Measurements from ENCODE around the gene THBS2.
"Not testable (repeated sequence)": the region's sequence is repeated elsewhere in the genome, so short reads cannot be mapped to it uniquely, and the experiment has no call there.

Gene THBS2

DNA sequence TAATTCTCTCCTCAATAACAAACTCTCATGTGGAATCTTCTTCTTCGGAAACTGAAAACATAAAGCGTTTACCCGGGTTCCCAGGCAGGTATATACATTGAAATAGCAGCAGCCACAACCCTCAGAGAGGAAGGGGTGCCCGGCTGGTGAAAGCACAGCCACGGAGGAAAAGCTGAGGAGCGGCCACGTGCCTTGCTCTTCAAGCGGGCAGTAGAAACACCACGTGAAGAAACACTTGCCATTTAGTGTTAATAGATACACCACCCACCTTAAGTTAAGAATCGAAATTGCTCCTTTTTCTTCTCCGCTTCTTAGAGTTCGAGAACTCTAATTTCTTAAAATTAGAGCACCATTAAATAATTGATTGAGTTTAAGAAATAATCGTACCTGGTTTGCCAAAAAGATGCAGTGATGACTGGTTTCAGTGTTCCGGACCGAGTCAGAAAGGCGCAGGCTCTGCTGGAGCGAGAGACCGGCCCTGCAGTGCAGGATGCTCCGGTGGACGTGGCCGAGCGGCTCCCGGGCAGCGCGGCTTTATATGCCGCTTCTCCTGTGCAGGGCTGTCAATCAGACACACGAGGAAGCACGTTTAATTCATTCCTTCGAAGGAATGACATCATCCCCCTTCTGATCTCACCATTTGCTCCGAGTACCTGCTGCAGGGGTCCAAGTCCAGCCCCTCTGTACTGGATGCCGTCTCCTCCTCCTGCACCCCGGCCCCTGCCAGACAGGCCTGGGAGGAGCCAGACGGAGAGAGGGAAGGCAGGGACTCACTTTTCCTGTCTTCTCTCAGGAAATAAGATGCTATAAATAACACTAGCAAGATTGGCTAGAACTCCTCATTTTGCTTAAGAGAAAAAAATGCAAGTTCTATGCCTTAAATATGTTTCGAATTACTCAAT, at the start of gene THBS2:
Gene THBS2, minus strand, starts transcription at position 510 of the 902 bp plus-strand sequence. CDS start 3,062 bp downstream, outside the sequence.
- Histone ChIP-seq H3K27ac (ENCODE audit: low read depth, low read length) (no peak within 1 kb of the TSS), H3K36me3 (ENCODE audit: control insufficient read depth in 1 of 2, insufficient read depth in 2 of 2, low read length in 2 of 2) (no peaks in the 10 kb centered on the region), H3K27me3 (ENCODE audit: control insufficient read depth in 1 of 2, insufficient read depth in 2 of 2, low read length in 2 of 2) (peaks cover 36 to 45% of the 10 kb centered on the region in 2 donors), H3K4me1 (ENCODE audit: control insufficient read depth in 1 of 2, insufficient read depth in 2 of 2, low read length in 2 of 2) (peaks cover 0 to 18% of the 10 kb centered on the region in 2 donors), H3K4me3 (ENCODE audit: low read depth in 1 of 2, low read length in 2 of 2) (peak within 1 kb of the TSS in 1 of 2 donors; percentile 45), H3K9ac (ENCODE audit: low read depth in 1 of 2, low read length in 2 of 2) (no peak within 1 kb of the TSS), H3K9me3 (ENCODE audit: control insufficient read depth in 1 of 2, low read length in 2 of 2) (no peaks in the 10 kb centered on the region)

DNA sequence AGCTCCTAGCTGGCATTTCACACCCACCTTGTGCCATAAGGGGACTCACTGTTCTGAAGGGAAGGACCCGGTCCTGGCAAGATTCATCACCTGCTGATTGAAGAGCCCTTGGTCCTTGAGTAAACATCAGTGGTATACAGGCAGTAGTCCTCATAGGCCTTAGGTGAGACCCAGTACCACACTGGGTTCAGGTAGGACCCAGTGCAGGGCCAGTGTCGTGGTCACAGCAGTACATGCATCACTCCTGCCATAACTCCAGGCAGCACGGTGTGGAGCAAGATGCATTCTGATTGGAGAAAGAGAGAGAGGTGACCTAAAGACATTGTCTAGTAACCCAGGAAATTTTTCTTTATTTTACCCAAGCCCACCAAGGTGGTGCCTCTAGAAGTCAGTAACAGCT, 49.1 kb upstream of the THBS2 start:
- no peak overlapping the region for H3K9ac ChIP-seq (ENCODE audit: low read depth in 1 of 2, low read length in 2 of 2)

DNA sequence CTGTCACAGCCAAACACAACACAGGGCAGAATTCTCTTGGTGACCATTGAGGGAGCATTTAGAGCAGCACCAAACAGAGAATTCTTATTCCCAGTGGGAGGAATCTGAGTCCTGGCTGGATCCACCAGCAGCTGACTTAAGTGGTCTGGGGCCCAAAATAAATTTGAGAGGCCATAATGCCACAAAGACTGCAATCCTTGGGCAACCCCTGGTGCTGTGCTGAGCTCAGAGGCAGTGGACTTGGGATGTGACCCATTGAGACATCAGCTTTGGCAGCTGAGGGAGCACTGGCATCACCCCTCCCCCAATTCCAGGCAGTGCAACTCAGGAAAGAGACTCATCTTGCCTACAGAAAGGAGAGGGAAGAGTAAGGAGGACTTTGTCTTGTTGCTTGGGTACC, 48.6 kb upstream of the THBS2 start:
- no peak overlapping the region for H3K27ac ChIP-seq (ENCODE audit: low read depth, low read length)
- peaks cover 0 to 3% of the 10 kb centered on the region in 2 donors for H3K27me3 ChIP-seq (ENCODE audit: control insufficient read depth in 1 of 2, insufficient read depth in 2 of 2, low read length in 2 of 2)
- no peaks in the 10 kb centered on the region for H3K36me3 ChIP-seq (ENCODE audit: control insufficient read depth in 1 of 2, insufficient read depth in 2 of 2, low read length in 2 of 2)
- H3K9me3 ChIP-seq (ENCODE audit: control insufficient read depth in 1 of 2, low read length in 2 of 2), result no peaks in the 10 kb centered on the region
- no peaks in the 10 kb centered on the region for H3K4me1 ChIP-seq (ENCODE audit: control insufficient read depth in 1 of 2, insufficient read depth in 2 of 2, low read length in 2 of 2)
- no peak overlapping the region for H3K9ac ChIP-seq (ENCODE audit: low read depth in 1 of 2, low read length in 2 of 2)
- no peak overlapping the region for H3K4me3 ChIP-seq (ENCODE audit: low read depth in 1 of 2, low read length in 2 of 2)

More for the DNA sequence above, 49.1 kb upstream of the THBS2 start:
- no peaks in the 10 kb centered on the region for H3K36me3 ChIP-seq (ENCODE audit: control insufficient read depth in 1 of 2, insufficient read depth in 2 of 2, low read length in 2 of 2)
- H3K4me1 ChIP-seq (ENCODE audit: control insufficient read depth in 1 of 2, insufficient read depth in 2 of 2, low read length in 2 of 2), result no peaks in the 10 kb centered on the region
- no peak overlapping the region for H3K27ac ChIP-seq (ENCODE audit: low read depth, low read length)
- H3K27me3 ChIP-seq (ENCODE audit: control insufficient read depth in 1 of 2, insufficient read depth in 2 of 2, low read length in 2 of 2), result peaks cover 0 to 3% of the 10 kb centered on the region in 2 donors
- no peaks in the 10 kb centered on the region for H3K9me3 ChIP-seq (ENCODE audit: control insufficient read depth in 1 of 2, low read length in 2 of 2)
- H3K4me3 ChIP-seq (ENCODE audit: low read depth in 1 of 2, low read length in 2 of 2), result no peak overlapping the region

DNA sequence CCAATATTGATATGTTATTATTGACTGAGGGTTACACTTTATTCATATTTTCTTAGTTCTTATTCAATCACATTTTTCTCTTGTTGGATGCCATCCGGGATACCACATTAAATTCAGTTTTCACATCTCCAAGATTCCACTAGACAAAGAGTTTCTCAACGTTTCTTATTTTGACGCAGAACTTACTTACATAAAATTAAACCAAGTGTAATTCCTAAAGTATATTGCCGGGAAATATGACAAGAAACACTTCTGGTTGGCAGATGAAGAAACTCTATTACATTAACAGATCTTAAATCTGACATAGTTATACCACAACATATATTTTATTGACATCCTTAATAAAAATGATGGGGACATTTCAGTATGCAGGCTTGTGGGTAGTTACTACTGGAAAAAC, 47.3 kb upstream of the THBS2 start:
- peaks cover 0 to 3% of the 10 kb centered on the region in 2 donors for H3K27me3 ChIP-seq (ENCODE audit: control insufficient read depth in 1 of 2, insufficient read depth in 2 of 2, low read length in 2 of 2)
- no peak overlapping the region for H3K27ac ChIP-seq (ENCODE audit: low read depth, low read length)
- no peaks in the 10 kb centered on the region for H3K4me1 ChIP-seq (ENCODE audit: control insufficient read depth in 1 of 2, insufficient read depth in 2 of 2, low read length in 2 of 2)
- H3K36me3 ChIP-seq (ENCODE audit: control insufficient read depth in 1 of 2, insufficient read depth in 2 of 2, low read length in 2 of 2), result no peaks in the 10 kb centered on the region
- no peak overlapping the region for H3K9ac ChIP-seq (ENCODE audit: low read depth in 1 of 2, low read length in 2 of 2)
- no peak overlapping the region for H3K4me3 ChIP-seq (ENCODE audit: low read depth in 1 of 2, low read length in 2 of 2)
- H3K9me3 ChIP-seq (ENCODE audit: control insufficient read depth in 1 of 2, low read length in 2 of 2), result no peaks in the 10 kb centered on the region

DNA sequence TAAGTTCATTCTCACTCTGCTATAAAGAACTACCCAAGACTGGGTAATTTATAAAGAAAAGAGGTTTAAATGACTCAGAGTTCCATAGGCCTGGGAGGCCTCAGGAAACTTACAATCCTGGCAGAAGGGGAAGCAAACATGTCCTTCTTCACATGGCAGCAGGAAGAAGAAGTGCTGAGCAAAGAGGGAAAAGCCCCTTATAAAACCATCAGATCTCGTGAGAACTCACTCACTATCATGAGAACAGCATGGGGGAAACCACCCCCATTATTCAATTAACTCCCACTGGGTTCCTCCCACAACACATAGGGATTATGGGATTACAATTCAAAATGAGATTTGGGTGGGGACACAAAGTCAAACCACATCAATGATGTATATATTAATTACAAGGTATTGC, 45.0 kb upstream of the THBS2 start:
- H3K4me1 ChIP-seq (ENCODE audit: control insufficient read depth in 1 of 2, insufficient read depth in 2 of 2, low read length in 2 of 2); H3K9ac ChIP-seq (ENCODE audit: low read depth in 1 of 2, low read length in 2 of 2); H3K9me3 ChIP-seq (ENCODE audit: control insufficient read depth in 1 of 2, low read length in 2 of 2); H3K36me3 ChIP-seq (ENCODE audit: control insufficient read depth in 1 of 2, insufficient read depth in 2 of 2, low read length in 2 of 2); H3K4me3 ChIP-seq (ENCODE audit: low read depth in 1 of 2, low read length in 2 of 2); H3K27me3 ChIP-seq (ENCODE audit: control insufficient read depth in 1 of 2, insufficient read depth in 2 of 2, low read length in 2 of 2); H3K27ac ChIP-seq (ENCODE audit: low read depth, low read length): not testable (repeated sequence)

DNA sequence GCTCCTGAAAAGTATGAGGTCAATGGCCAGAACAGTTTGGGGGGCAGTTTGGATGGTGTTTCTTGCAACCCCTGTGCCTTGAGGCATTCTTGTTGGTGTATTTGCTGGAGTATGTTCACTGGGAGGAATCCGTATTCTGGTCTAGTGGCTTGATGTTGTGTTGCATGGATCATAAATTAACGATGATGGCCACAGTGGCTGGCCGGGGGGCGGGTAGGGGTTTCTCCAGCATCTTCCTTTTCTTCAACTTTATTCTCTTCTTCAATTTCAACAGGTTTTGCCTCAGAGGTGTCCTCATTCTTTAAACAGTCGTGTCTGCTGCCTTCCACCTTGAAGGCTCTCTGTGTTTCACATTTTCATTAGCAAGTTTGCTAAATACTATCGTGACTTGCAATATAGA, 43.0 kb upstream of the THBS2 start:
- Histone ChIP-seq H3K27ac (ENCODE audit: low read depth, low read length) (no peak overlapping the region), H3K9ac (ENCODE audit: low read depth in 1 of 2, low read length in 2 of 2) (no peak overlapping the region), H3K4me1 (ENCODE audit: control insufficient read depth in 1 of 2, insufficient read depth in 2 of 2, low read length in 2 of 2) (no peaks in the 10 kb centered on the region), H3K4me3 (ENCODE audit: low read depth in 1 of 2, low read length in 2 of 2) (no peak overlapping the region), H3K36me3 (ENCODE audit: control insufficient read depth in 1 of 2, insufficient read depth in 2 of 2, low read length in 2 of 2) (no peaks in the 10 kb centered on the region), H3K27me3 (ENCODE audit: control insufficient read depth in 1 of 2, insufficient read depth in 2 of 2, low read length in 2 of 2) (no peaks in the 10 kb centered on the region), H3K9me3 (ENCODE audit: control insufficient read depth in 1 of 2, low read length in 2 of 2) (no peaks in the 10 kb centered on the region)

DNA sequence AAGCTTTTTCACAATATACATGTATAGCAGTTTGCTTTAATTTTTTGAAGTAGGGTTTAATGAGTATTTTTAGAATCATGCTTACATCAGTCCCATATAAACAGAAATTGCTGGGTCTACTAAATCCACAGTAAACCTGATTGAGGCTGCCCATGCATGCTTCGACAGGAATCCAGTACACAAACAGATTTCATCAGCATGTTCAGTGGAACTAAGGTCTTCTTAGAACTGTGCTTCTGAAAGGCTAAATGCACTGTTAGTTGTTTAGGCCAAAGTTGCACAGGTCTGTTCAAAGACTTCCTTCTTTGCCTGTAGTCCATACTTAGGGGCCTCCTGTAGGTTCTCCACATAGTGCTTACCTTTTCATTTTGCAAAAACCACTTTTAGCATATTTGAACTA, 42.5 kb upstream of the THBS2 start:
- H3K9ac ChIP-seq (ENCODE audit: low read depth in 1 of 2, low read length in 2 of 2), result no peak overlapping the region
- no peaks in the 10 kb centered on the region for H3K9me3 ChIP-seq (ENCODE audit: control insufficient read depth in 1 of 2, low read length in 2 of 2)
- H3K27me3 ChIP-seq (ENCODE audit: control insufficient read depth in 1 of 2, insufficient read depth in 2 of 2, low read length in 2 of 2), result no peaks in the 10 kb centered on the region
- no peak overlapping the region for H3K4me3 ChIP-seq (ENCODE audit: low read depth in 1 of 2, low read length in 2 of 2)
- no peaks in the 10 kb centered on the region for H3K4me1 ChIP-seq (ENCODE audit: control insufficient read depth in 1 of 2, insufficient read depth in 2 of 2, low read length in 2 of 2)
- H3K36me3 ChIP-seq (ENCODE audit: control insufficient read depth in 1 of 2, insufficient read depth in 2 of 2, low read length in 2 of 2), result no peaks in the 10 kb centered on the region
- H3K27ac ChIP-seq (ENCODE audit: low read depth, low read length), result no peak overlapping the region

DNA sequence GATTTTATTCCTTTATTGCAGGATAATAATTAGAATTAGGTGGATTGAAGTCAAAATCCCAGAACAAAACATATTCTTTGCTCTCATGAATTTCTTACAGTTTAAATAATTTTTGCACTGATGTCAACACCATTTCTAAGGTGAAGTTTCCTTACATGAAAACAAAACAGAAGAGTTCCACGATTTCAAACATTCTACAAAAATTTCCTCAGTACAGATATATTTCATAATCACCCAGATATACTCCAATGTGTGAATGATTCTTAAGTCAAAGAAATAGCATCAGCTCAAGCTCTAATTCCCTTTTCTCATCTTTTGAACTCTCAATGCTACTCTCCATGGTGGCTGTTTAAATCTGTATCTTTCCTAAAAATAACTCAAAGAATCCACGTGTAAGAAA, 39.5 kb upstream of the THBS2 start:
- H3K4me1 ChIP-seq (ENCODE audit: control insufficient read depth in 1 of 2, insufficient read depth in 2 of 2, low read length in 2 of 2), result no peaks in the 10 kb centered on the region
- no peak overlapping the region for H3K27ac ChIP-seq (ENCODE audit: low read depth, low read length)
- H3K27me3 ChIP-seq (ENCODE audit: control insufficient read depth in 1 of 2, insufficient read depth in 2 of 2, low read length in 2 of 2), result no peaks in the 10 kb centered on the region
- H3K4me3 ChIP-seq (ENCODE audit: low read depth in 1 of 2, low read length in 2 of 2), result no peak overlapping the region
- no peaks in the 10 kb centered on the region for H3K36me3 ChIP-seq (ENCODE audit: control insufficient read depth in 1 of 2, insufficient read depth in 2 of 2, low read length in 2 of 2)
- no peak overlapping the region for H3K9ac ChIP-seq (ENCODE audit: low read depth in 1 of 2, low read length in 2 of 2)
- H3K9me3 ChIP-seq (ENCODE audit: control insufficient read depth in 1 of 2, low read length in 2 of 2), result no peaks in the 10 kb centered on the region

DNA sequence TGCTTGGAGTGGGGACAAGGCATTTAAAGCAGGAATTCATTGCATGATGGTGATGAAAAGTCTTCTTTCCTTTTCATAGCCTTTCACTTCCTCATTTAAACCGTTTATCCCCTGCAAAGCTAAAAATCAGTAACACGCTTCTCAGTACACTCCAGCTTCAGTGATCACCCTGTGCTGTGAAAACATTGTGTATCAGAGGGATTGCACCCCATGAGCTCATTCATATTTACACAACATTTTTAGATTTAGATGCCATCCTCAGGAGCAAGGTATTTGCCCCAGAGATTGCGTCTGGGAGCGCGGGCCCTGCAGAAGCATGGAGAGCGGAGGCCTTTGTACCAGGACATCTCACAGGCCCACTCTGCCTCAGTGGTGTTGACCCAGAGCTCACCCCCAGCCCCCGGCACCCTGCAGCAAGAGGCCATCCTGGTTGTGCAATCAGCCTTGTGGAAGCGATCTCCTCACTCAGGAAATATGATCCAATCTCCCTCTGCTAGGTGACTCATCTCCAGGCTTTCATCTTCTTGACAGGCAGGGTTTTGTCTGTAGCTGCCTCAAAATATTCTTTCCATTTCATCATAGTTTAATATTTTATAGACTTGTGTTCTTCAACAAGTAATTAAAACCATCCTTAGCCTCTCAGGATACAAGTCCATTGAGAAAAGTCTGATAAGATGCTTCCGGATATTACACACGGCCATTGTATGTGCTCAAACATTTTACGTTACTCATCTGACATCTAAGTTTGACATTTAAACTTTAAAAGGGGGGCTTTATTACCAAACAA, 38.9 kb upstream of the THBS2 start:
- no peaks in the 10 kb centered on the region for H3K36me3 ChIP-seq (ENCODE audit: control insufficient read depth in 1 of 2, insufficient read depth in 2 of 2, low read length in 2 of 2)
- no peaks in the 10 kb centered on the region for H3K9me3 ChIP-seq (ENCODE audit: control insufficient read depth in 1 of 2, low read length in 2 of 2)
- no peaks in the 10 kb centered on the region for H3K4me1 ChIP-seq (ENCODE audit: control insufficient read depth in 1 of 2, insufficient read depth in 2 of 2, low read length in 2 of 2)
- H3K27ac ChIP-seq (ENCODE audit: low read depth, low read length), result no peak overlapping the region
- no peak overlapping the region for H3K9ac ChIP-seq (ENCODE audit: low read depth in 1 of 2, low read length in 2 of 2)
- no peaks in the 10 kb centered on the region for H3K27me3 ChIP-seq (ENCODE audit: control insufficient read depth in 1 of 2, insufficient read depth in 2 of 2, low read length in 2 of 2)
- no peak overlapping the region for H3K4me3 ChIP-seq (ENCODE audit: low read depth in 1 of 2, low read length in 2 of 2)

DNA sequence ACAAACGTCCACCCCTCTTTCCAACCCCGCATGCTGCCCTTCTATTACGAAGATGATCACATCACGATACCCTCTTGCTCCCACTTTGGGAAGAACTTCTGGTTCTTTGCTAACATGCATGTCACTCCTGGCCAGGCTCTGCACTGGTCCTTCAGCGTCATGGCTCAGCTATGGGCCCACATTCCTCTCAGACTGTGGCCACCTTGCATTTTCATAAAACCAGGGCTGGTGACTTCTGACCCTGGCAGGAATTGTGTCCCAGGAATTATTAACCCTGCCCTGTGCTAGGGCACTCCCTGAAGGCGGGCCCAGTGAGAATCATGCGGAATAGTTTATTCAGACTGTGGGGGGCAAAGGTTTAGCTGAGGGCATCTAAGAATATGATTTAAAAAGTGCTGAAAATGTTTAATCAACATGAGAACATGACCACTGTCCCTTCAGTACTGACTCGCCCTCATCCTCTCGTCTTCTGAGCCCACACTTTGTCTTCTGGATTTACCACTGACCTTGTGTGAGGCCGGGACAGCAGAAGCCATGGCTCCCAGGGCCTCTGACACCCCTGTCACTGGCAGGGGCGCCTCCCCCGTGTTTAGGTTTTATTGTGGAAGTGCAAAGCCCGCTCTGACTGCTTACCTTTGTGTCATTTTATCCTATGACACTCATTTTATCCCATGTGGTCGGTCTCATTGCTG, 38.1 kb upstream of the THBS2 start:
- Histone ChIP-seq H3K27me3 (ENCODE audit: control insufficient read depth in 1 of 2, insufficient read depth in 2 of 2, low read length in 2 of 2) (no peaks in the 10 kb centered on the region), H3K27ac (ENCODE audit: low read depth, low read length) (no peak overlapping the region), H3K4me3 (ENCODE audit: low read depth in 1 of 2, low read length in 2 of 2) (no peak overlapping the region), H3K9me3 (ENCODE audit: control insufficient read depth in 1 of 2, low read length in 2 of 2) (no peaks in the 10 kb centered on the region), H3K9ac (ENCODE audit: low read depth in 1 of 2, low read length in 2 of 2) (no peak overlapping the region), H3K36me3 (ENCODE audit: control insufficient read depth in 1 of 2, insufficient read depth in 2 of 2, low read length in 2 of 2) (no peaks in the 10 kb centered on the region), H3K4me1 (ENCODE audit: control insufficient read depth in 1 of 2, insufficient read depth in 2 of 2, low read length in 2 of 2) (no peaks in the 10 kb centered on the region)
